NT2/D1 (cell line): ENCODE data around the gene HHIPL1.

ENCODE experiments used
- SUZ12 ChIP-seq: IDR thresholded peaks from 2 replicates; pipeline ENCODE4 v1.6.1; 2011; ENCODE audit not compliant: insufficient read length, insufficient read depth; ENCODE audit errors: extremely low read depth
- YY1 ChIP-seq: IDR thresholded peaks from 2 replicates; pipeline ENCODE4 v1.6.1; 2011; ENCODE audit not compliant: insufficient read length, insufficient read depth
- ZNF274 ChIP-seq: IDR thresholded peaks from 2 replicates; pipeline ENCODE4 v1.6.1; 2011; ENCODE audit warnings: mild to moderate bottlenecking, low read depth, low read length

DNA sequence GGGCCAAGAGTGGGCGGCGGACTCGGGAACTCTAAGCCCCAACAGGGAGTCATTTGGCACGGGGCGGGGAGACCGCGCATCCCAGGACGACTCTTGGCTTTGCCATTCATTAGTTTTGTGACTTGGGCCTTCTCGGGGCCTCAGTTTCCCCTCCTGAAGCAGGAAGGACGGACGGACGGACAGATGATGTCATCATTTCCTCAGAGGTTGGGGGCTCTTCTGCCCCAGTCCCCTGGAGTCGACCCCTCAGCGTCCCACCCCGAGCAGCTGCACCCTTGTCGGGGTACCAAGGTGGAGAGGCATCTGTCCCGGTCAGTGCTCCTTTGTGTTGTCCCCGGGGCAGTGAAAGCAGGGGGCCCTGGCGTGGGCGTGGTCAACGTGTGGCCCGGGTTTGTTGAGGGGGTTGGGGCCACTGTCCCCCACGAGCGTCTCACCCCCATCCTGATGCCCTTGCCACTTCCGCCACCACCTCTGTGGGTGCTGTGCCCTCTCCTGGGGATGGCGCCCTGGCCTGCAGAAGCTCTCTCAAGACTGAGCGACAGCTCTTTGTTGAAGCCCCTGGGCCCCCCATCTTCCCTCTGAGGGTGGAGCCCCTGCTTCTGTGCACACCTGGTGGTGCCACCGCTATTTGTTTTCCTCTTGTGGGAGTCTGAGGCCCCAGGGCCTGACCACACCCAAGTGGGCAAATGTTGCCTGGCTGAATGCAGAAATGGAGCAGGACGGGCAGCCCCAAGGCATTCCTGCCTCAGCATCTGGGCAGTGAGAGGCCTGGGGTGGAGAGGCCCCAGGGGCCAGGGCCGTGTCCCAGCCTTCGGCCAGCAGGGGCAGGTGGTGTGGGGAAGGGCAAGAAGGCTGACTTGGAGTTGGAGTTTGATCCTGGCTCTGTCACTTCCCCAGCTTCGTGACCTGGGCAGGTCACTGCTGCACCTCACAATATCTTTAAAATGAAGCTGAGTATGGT, 896 bp downstream of the HHIPL1 start:
- TF ChIP-seq SUZ12 (no peak), ZNF274 (no peak), YY1 (no peak)
